HG03432 (cell line): ENCODE measurements around the gene OSBPL7.

Source experiments
- ATAC-seq: cut with Tn5 transposase; IDR thresholded peaks from one replicate; pipeline ENCODE4 v1.9.1; 2021; ENCODE audit warnings: mild to moderate bottlenecking, moderate library complexity; ENCODE audit not compliant: unreplicated experiment

OSBPL7 gene, protein sequence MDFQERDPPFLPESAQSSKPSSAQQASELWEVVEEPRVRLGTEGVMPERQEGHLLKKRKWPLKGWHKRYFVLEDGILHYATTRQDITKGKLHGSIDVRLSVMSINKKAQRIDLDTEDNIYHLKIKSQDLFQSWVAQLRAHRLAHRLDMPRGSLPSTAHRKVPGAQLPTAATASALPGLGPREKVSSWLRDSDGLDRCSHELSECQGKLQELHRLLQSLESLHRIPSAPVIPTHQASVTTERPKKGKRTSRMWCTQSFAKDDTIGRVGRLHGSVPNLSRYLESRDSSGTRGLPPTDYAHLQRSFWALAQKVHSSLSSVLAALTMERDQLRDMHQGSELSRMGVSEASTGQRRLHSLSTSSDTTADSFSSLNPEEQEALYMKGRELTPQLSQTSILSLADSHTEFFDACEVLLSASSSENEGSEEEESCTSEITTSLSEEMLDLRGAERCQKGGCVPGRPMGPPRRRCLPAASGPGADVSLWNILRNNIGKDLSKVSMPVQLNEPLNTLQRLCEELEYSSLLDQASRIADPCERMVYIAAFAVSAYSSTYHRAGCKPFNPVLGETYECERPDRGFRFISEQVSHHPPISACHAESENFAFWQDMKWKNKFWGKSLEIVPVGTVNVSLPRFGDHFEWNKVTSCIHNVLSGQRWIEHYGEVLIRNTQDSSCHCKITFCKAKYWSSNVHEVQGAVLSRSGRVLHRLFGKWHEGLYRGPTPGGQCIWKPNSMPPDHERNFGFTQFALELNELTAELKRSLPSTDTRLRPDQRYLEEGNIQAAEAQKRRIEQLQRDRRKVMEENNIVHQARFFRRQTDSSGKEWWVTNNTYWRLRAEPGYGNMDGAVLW

DNA sequence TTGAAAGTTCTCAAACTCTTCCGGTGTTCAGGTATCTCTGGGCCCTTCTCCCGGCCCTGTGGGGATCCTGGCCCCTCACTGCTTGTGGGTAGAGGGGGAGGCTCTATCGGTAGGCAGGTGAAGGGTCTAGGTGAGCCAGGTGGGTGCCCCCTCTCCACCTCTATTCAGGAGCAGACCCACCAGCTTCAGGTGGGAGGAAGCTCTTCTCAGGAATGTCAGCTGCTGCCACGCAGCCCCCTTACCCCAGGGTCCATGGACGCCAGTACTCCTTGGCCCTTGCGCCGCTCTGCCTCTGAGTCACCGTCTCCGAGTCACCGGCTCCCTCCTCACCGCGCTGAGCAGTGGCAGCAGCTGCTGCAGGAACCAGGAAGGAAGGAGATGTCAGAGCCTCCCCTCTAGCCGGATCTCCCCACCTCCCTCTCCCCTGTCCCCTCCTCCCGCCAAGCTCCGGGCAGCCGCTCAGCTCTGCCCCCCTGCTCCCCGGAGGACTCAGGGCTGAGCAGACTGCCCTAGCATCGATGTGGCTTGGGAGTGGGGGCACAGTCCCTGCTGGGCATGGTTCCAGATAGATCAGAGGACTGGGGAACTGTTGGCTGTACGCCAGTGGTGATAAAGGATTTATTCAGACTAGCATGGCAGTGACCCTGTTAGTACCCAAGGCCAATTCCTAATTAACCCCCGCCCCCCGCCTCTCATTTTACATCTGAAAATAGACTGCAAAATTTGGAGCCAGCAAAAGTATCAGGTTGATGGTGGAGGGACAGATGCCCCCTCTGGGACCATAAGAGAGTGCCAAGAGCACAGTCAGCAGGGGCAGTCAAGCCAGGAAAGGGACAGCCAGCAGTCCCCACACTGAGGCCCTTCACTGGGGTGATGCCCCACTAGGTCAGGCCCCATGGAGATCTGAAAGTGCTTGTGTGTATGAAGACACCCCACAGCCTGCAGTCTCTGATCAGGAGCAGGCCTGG, at the start of gene OSBPL7:
OSBPL7 (minus strand) TSS at position 371 of the 968 bp plus-strand sequence. CDS start 1,516 bp downstream, outside the sequence.
- ATAC-seq: peak; percentile 84

DNA sequence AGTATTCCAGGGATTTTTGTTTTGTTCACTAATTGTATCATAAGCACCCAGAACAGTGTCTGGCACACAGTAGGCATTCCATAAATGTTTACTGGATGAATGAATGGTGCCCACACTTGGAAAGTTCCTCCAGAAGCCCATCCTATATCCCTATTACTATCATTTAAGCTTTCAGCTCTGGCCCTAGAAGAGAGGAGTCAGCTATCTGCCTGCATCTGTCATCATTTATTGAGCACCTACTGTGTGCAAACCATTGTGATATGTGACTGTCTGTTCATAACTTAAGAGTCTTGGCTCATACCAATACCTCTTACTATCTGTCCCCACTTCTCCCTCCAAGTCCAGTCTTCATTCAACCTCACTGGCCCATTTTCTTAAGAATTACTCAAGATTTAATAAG, 49.5 kb upstream of the OSBPL7 start:
- no peak for ATAC-seq

DNA sequence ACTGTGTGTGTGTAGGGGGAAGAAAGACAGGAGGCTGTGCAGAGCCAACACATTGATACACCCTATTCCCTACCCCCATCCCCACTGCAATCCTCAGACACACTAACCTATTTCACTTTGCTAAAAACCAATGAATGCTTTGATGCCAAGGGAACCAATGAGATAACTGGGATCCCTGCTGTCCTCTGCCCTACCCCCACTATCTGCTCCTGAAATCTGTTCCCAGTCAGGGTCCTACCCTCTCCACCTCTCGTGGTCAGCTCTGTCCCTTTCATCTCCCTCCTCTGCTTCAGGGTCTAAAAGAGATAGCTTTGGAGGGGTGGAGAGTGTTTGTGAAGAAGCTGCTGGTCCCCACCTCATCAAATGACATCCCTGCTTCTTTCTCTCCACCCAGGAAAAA, 48.5 kb upstream of the OSBPL7 start:
- ATAC-seq: no peak

DNA sequence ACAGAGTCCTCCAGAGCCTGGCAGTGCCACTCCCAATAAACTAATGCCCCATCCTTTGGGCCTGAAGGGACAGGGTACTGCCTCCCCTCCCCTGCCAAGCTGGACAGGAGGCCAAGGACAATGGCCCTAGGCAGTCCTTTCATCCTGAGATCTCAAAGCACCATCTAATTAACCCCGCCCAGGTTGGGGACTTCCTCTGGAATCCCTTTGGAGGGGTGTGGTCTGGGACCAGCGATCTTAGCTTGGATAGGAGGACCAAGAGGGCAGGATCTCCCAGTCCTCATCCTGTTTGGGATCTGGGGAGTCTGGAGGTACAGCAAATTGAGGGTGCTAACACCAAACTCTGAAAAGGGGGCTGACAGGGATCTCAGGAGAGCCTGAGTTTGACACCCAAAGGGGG, 47.5 kb upstream of the OSBPL7 start:
- no peak for ATAC-seq

DNA sequence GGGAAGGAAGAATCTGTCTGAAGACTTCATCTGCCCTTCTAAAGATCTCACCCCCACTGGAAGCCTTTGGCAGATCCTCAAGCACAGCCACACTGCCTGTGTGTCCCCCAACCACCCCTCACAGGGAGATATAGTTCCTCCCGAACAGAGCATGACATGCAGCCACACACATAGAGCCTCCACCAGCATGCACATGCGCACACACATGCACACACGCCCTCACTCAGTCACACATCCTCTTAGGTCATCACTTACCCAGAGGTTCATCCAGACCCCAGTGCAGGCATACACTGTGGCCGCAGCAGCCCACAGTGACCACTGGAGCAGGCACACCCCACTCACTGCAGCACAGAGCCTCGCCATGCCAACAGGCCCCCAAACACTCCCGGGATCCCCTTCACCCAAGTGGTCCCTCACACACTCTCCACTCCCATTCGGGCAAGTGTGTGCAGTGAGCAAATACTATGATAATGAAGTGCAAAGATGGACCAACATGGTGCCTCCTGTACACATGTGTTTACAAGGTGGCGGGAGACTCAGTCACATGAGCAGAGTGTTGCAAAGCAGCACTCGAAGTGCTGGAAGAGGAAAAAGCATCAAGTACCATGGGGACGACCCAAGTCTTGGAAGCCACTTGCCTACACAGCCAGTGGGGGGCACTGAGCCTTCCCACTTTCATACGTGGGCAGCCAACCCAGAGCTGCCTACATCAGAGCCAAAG, 46.4 kb upstream of the OSBPL7 start:
- ATAC-seq: no peak

DNA sequence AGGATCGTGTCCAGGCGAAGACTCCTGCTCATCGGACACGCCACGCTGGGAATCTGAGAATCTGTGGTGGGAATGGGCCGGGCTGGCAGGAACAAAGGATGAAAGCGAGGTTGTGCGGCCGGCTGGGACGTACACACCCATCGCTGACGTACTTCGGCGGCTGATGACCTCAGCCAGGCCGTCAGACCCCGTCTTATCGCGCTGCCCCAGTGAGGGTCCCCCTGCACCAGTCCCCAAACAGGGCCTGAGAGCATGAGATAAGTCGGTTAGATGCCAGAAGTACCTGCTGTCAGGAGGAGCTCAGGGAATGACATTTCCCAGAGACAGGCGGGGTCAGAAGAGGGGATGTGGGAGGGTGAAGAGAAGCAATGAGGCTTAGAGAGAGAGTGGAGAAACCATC, 45.3 kb upstream of the OSBPL7 start:
- ATAC-seq: no peak

DNA sequence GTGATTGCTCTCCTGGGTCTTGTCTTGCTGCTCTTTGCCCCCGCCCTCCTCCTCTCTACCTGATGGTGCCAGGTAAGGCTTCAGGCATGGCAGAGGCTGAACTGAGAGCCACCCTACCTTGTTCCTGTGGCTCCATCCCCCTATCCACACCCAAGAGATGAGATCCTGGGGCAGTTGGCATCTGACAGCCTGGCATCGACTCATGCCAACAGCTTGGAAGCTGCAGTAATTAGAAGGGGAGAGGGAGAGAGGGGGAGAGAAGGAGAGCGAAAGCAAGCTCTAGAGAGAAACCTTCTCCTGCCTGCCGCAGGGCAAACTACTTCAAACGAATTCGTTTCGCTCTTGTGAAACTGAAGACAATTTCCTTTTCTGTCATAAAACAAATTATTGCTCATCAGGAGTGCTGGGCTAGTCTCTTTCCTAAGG, 43.2 kb upstream of the OSBPL7 start:
- ATAC-seq: no peak

DNA sequence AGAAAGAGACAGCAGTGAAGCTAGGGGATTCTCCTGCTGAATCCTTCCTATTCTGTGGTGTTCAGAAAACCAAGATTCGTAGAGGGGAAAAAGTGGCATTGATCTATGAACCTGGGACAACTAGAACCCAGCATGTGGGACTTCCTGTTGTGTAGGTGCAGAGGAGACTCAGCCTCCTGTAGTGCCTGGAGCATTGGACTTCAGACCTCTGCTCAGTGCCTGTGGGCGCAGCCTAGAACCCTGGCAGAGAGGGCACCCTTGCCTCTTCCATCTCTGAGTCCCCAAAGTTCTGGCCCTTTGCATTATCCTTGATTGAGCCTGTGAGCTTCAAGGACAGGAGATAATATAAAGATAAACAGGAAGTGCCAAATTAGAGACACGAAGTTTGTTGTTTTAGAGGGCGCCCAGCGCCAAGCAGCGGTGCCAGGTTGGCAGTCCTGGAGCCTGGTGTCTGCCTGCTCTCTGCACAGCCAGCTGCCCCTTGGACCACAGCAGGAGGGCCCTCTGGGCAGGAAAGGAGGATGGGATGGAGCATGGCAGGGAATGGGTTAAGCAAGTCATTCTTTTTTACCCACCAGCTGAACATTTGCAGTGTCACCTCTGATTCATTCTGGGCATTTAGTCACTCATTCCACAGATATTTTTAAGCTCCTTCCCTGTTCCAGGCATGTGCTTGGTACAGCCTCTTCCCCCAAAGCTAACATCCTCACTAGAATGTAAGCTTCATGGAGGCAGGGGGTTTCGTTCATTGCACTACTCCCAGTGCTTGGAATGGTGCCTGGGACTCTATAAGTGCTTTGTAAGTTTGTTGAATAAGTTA, 41.2 kb upstream of the OSBPL7 start:
- ATAC-seq: no peak

- ATAC-seq: no peak
Observed at GRCh38 chr17:47860386-47860785, 38.8 kb upstream of the OSBPL7 start.

DNA sequence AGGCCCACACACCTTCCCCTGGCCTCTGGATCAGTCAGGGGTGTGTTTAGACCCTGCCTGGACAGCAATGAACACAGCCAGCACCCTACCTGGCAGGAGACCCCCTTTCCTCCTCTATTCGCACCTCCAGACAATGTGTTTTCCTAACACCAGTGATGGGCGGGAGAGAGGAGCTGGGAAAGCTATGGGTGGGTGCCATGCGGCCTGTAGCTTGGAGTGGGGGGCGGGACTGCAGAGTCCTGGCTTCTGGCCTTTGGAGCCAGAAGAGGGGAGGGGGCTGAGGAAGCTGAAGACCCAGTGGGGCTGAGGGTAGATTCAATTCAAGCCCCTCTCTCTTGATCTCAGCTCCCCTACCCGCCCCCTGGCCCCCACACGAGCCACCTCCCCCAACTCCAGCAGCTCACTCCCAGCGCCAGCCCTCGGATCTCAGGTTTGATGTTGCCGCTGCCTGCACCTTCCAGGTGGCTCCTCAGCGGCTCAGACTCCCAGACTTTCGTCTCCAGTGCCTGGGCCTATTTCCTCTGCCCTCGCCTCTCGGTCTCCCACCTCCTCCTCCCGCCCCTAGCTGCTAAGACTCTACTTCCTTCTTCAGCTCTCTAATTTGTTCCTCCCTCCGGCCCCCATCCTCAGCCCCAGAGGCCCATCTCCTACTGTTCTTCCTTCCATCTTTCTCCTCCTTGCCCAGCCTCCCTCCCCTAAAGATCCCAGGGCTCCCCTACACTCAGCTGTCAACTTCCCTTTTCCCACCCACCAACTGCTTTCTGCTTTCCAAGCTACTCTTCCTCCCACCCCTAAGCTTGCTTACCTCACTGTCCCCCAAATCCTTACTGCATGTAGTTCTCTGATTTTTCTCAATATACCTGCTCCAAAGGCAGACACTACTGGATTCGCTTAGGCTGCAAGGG, 36.2 kb upstream of the OSBPL7 start:
- no peak for ATAC-seq

DNA sequence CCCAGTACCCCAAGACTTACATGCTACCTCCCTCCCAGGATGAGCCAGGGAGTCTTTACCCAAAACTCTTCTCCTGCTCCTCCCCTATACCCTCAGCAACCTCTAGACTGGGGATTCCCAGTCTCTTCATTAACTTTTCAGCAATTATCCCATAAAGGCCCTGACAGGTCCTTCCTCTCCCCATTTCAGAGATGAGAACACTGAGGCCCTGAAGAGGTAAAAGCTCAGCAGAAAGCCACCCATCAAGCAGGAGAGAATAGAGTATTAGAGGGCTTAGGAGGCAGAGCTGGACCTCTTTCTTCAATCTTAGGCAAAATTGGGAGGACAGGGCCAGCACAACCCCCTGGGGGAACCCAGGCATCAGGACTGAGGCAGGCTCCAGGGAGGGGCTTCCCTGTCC, 35.2 kb upstream of the OSBPL7 start:
- ATAC-seq: no peak

- ATAC-seq: no peak
Observed at GRCh38 chr17:47855737-47856136, 34.1 kb upstream of the OSBPL7 start.

DNA sequence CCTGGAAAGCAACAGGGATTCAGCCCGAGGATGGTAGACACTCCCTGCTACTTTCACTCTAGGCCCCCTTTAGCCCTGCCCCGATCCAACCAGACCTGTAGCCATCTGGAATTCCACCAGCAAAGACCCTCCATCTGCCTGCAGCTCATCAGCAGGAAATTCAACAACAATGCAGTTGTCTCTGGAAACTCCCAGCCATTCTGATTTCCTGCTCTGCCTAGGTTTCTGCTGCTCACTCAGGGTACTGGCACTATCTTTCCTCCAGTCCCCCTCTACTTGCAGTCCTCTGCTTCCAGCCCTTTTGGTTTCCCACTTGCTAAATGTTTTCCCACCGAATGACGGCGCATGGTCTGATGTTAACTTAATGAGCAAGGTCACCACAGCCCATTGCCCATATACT, 32.0 kb upstream of the OSBPL7 start:
- ATAC-seq: no peak

- no peak for ATAC-seq
Observed at GRCh38 chr17:47852113-47852949, 30.7 kb upstream of the OSBPL7 start.

- ATAC-seq: no peak
Observed at GRCh38 chr17:47851764-47852112, 30.1 kb upstream of the OSBPL7 start.

- ATAC-seq: no peak
Observed at GRCh38 chr17:47850692-47851573, 29.3 kb upstream of the OSBPL7 start, which contains the start of gene SP6. TSS of gene SP6 (minus strand) at chr17:47851163. CDS start at chr17:47848429, 2,734 bp downstream.

DNA sequence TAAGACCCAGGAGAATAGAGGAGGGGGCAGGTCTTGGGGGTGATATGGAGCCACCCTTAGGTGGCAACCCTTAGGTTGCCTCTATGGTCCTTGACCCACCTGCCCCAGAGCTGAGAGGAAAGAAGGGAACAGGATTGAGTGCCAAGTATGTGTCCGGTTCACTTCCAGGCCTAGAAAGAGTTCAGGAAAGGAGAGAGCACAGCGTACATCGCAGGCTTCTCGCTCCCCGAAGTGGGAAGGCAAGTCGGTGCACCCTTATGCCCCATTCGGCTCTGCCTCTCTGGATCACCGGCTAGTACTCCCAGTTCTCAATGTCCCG, 28.7 kb upstream of the OSBPL7 start:
- no peak for ATAC-seq
